Upper lobe of left lung (tissue), 6 donors: ENCODE data around the gene PAMR1. TPM values are rescaled to one million over a fixed set of nuclear protein-coding genes. Genes with fewer than 3 reads are reported as not detected.
A peak's percentile ranks its signal among the peaks of the same experiment; 100 is the strongest.

Experiments
- ATAC-seq, 2 donors: fragments of 200-7000 bp; cut with Tn5 transposase; one replicate each; pipeline ENCODE4 v1.9.1; 2022; ENCODE audit warnings: mild to moderate bottlenecking in 2 of 2, moderate library complexity in 2 of 2; ENCODE audit not compliant: low FRiP score in 2 of 2
- DNase-seq, 2 donors: peaks; one replicate each; pipeline ENCODE4 v3.0.0-alpha.2; 2019 to 2020
- H3K27ac ChIP-seq, 4 donors: fragments of 200-600 bp; sonication (generic); one replicate each; pipeline ENCODE4 v1.5.1; 2016 to 2019
- H3K27me3 ChIP-seq, 4 donors: fragments of 200-600 bp; sonication (generic); one replicate each; pipeline ENCODE4 v1.5.1; 2017 to 2019
- H3K36me3 ChIP-seq, 4 donors: fragments of 200-600 bp; sonication (generic); one replicate each; pipeline ENCODE4 v1.5.1; 2016 to 2019
- H3K4me1 ChIP-seq, 4 donors: fragments of 200-600 bp; sonication (generic); one replicate each; pipeline ENCODE4 v1.5.1; 2018 to 2019
- H3K4me3 ChIP-seq, 4 donors: fragments of 200-600 bp; sonication (generic); one replicate each; pipeline ENCODE4 v1.5.1; 2017 to 2019; ENCODE audit warnings: mild to moderate bottlenecking in 2 of 4, moderate library complexity in 1 of 4
- H3K9me3 ChIP-seq, 4 donors: fragments of 200-600 bp; sonication (generic); one replicate each; pipeline ENCODE4 v1.5.1; 2018 to 2019
- CTCF ChIP-seq, 6 experiments: fragments of 450-650 bp in 4 of 6; fragments of 200-600 bp in 2 of 6; sonication (generic) in 2 of 6; IDR thresholded peaks; one replicate each; pipeline ENCODE4 v1.5.1; 2016 to 2019; ENCODE audit warnings: antibody characterized with exemption in 6 of 6
- EP300 ChIP-seq, 4 donors: sonication (generic); formaldehyde crosslinking; IDR thresholded peaks; one replicate each; pipeline ENCODE4 v1.5.1; 2017; ENCODE audit warnings: antibody characterized with exemption in 4 of 4, control low read depth in 2 of 4
- POLR2A ChIP-seq, 4 donors: fragments of 450-650 bp; IDR thresholded peaks; one replicate each; pipeline ENCODE4 v1.5.1; 2016 to 2017; ENCODE audit warnings: antibody characterized with exemption in 4 of 4, mild to moderate bottlenecking in 2 of 4
- POLR2AphosphoS5 ChIP-seq, 2 donors: sonication (generic); formaldehyde crosslinking; IDR thresholded peaks; one replicate each; pipeline ENCODE4 v1.5.1; 2017; ENCODE audit warnings: antibody characterized with exemption in 2 of 2
- WGBS, 2 donors: methylation state at CpG; one replicate each; pipeline ENCODE4 v1.1.5; 2017 to 2018; 5-methylcytosine and 5-hydroxymethylcytosine counted together
- total RNA-seq, 6 donors: library from RNA; depleted of rRNA in 4 of 6; stranded (reverse); fragments of >200 nt in 4 of 6; gene quantifications; one replicate each; pipeline versions ENCODE4 v1.1.0 to v1.2.1, GENCODE V29; 2016 to 2021
- donor health status: DM: no; HTN: no; CAD: no; lungs with moderate emphysema.
- donor health status: DM: no; HTN: yes; CAD: no; lungs with severe emphysema.

Gene PAMR1
- total RNA-seq, 6 donors from 2014 or later = 0.30 to 7.2 (median 4.3) TPM; not detected in 1

GRCh38 chr11:35546317-35546716 is 20.9 kb upstream of the PAMR1 start:
- DNase-seq = no peak
- Histone ChIP-seq H3K27ac (no peak overlapping the region), H3K27me3 (no peaks in the 10 kb centered on the region), H3K9me3 (no peaks in the 10 kb centered on the region), H3K36me3 (no peaks in the 10 kb centered on the region), H3K4me1 (peaks cover 0 to 5% (median 1%) of the 10 kb centered on the region in 4 donors), H3K4me3 (no peak overlapping the region)
- WGBS, 2 donors = 65 to 72% methylated on average over 3 of the region's 3 CpGs
- no peak for ATAC-seq
- TF ChIP-seq CTCF (IDR thresholded peaks at IDR 0.05) = no peak
- no peak for TF ChIP-seq POLR2AphosphoS5 (IDR thresholded peaks at IDR 0.05)
- TF ChIP-seq POLR2A (IDR thresholded peaks at IDR 0.05) = no peak
- no peak for TF ChIP-seq EP300 (IDR thresholded peaks at IDR 0.05)

DNA sequence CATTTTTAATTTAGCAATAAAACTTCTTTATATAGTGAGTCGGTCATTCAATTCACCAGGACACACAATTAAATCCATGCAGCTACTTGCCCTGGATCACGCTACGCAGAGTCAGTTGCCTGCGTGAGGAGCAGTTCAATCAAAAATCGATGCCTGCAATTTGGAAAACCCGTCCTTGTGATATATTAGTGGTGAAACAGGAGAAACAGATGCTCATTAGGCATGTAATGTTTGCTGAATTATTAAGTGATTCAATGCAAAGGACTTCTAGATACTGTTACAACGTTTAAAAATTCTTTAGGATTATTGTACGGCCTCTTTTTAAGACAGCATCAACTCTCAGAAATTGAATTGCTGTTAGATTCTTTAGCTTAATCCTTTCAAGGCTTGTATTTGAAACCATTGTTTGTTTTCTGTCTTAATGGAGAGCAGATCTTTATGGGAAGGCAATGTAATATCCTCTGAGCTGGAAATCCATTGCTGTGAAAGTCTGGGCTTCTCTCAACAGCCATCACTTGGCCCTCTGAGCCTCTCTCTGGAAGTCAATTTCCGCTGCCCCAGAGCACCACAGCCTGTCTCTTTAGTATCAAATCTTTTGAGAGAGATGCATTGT is 20.1 kb upstream of the PAMR1 start:
- Histone ChIP-seq H3K27me3 (no peaks in the 10 kb centered on the region), H3K9me3 (no peaks in the 10 kb centered on the region), H3K27ac (no peak overlapping the region), H3K4me3 (no peak overlapping the region), H3K36me3 (no peaks in the 10 kb centered on the region), H3K4me1 (peaks cover 0 to 5% (median 1%) of the 10 kb centered on the region in 4 donors)
- TF ChIP-seq POLR2AphosphoS5 (IDR thresholded peaks at IDR 0.05) = no peak
- no peak for TF ChIP-seq EP300 (IDR thresholded peaks at IDR 0.05)
- TF ChIP-seq CTCF (IDR thresholded peaks at IDR 0.05) = no peak
- no peak for TF ChIP-seq POLR2A (IDR thresholded peaks at IDR 0.05)
- 81 to 92% methylated on average over 9 of the region's 9 CpGs for WGBS, 2 donors
- DNase-seq = no peak
- ATAC-seq = no peak

DNA sequence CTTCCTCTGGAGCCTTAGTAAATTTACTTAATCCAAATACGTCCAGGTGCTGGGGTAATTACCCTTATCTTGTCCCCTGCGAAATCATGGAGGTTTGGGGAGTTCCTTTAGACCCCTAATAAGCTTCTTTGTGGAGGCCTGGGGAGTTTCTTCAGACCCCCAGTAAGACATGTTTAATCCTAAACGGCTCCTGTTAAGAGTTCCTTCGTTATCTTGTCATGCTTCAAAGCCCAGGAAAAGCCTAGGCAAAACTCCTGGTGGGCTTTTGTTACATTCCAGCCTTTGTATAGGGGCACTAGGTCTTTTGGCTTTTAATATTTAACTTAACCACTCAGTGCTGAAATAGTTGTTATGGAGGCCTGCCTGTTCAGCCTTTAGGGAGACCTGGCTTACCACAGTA is 18.1 kb upstream of the PAMR1 start:
- Histone ChIP-seq H3K27me3 (no peaks in the 10 kb centered on the region), H3K9me3 (no peaks in the 10 kb centered on the region), H3K4me3 (no peak overlapping the region), H3K27ac (no peak overlapping the region), H3K4me1 (peaks cover 0 to 3% (median 0%) of the 10 kb centered on the region in 4 donors), H3K36me3 (no peaks in the 10 kb centered on the region)
- TF ChIP-seq POLR2AphosphoS5 (IDR thresholded peaks at IDR 0.05) (no peak), POLR2A (IDR thresholded peaks at IDR 0.05) (no peak), CTCF (IDR thresholded peaks at IDR 0.05) (no peak), EP300 (IDR thresholded peaks at IDR 0.05) (no peak)
- ATAC-seq = no peak
- no peak for DNase-seq
- WGBS, 2 donors = 79 to 83% methylated on average over 4 of the region's 4 CpGs

- Histone ChIP-seq H3K27ac (no peak overlapping the region), H3K4me3 (no peak overlapping the region), H3K27me3 (no peaks in the 10 kb centered on the region), H3K9me3 (no peaks in the 10 kb centered on the region), H3K36me3 (no peaks in the 10 kb centered on the region), H3K4me1 (peaks cover 0 to 3% (median 0%) of the 10 kb centered on the region in 4 donors)
- ATAC-seq (peak in 1 of 2 donors; percentile 89), DNase-seq (no peak)
- TF ChIP-seq POLR2A (IDR thresholded peaks at IDR 0.05) = no peak
- TF ChIP-seq POLR2AphosphoS5 (IDR thresholded peaks at IDR 0.05) = no peak
- TF ChIP-seq CTCF (IDR thresholded peaks at IDR 0.05) = no peak
- no peak for TF ChIP-seq EP300 (IDR thresholded peaks at IDR 0.05)
- WGBS, 2 donors = 53 to 59% methylated on average over 4 of the region's 4 CpGs
Observed at GRCh38 chr11:35541621-35542375, 16.4 kb upstream of the PAMR1 start.
